ENCODE data around the gene WWOX.
"Not testable (repeated sequence)": the region's sequence is repeated elsewhere in the genome, so short reads cannot be mapped to it uniquely, and the experiment has no call there.

Gene WWOX

GRCh38 chr16:78576941-78577340 lies 477.5 kb downstream of the WWOX start:
- no peak for DNase-seq (ENCODE audit: low read depth)

GRCh38 chr16:78577630-78578029 lies 478.2 kb downstream of the WWOX start:
- DNase-seq (ENCODE audit: low read depth), result no peak

DNA sequence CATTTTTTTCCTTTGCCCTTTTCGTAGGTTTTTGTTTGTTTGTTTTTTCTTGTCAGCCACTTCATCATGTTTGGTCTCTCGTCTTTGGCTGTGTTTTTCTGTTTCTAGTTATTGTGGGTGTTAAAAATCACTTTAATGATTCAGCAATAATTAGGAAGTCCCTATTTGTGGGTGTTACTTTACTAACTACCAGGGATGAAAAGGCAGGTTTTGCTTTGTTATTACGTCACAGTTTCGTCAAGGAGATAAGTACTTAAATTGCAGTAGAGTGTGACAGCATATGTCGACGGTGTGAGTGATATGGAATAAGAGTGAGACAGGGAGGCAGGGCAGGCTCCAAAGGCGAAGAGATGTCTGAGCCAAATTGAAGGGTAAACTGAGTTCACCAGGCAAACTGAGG lies 479.6 kb downstream of the WWOX start:
- DNase-seq (ENCODE audit: low read depth), result no peak

- DNase-seq (ENCODE audit: low read depth), result no peak
Measured at GRCh38 chr16:78583441-78583840, 484.0 kb downstream of the WWOX start.

DNA sequence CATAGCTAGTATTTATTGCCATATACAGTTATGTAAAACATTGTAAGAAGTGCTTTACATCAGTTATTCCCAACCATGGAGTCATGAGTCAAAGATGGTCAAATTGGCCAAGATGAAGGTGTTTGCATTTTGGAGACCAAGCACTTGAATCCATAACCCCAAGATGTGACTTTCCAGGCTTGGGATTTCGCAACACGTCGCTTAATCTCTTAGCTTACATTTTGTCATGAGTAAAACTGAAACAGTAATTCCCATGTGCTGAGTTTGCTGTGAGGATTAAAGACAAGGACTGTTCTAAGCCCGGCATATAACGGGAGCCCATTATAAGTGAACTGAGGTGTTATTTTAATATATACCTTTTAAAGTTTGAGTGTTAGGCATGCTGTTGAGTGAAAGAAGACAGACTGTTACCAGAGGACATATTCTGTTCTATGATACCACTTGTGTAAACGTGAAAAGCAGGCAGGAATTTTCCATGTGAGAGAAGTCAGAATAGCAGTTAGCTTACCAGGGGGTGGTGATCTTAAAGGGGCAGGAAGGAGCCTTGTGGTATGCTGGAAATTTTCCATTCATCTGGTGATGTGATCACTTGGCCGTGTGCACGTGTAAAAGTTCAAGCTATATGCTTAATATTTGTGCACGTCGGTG lies 484.9 kb downstream of the WWOX start:
- no peak for DNase-seq (ENCODE audit: low read depth)

- no peak for DNase-seq (ENCODE audit: low read depth)
Measured at GRCh38 chr16:78584991-78585390, 485.5 kb downstream of the WWOX start.

DNA sequence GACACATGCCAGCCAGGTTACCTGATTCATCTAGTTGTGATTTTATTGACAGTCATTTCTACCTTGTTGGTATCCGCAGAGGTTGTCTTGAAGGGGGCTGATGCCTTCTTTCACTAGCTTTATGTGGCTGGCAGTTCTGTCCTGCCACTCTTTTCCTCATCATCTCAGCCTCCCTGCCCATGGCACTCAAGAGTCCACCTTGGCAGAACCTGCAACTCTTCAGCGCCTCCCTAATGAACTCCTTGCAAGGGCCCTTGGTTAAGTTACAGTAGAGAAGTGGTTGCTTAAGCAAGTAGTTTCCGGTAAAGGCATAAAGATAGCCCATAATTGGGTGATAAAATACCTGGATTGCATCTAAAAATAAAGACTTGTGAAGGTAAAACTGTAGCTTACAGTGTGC lies 489.9 kb downstream of the WWOX start:
- no peak for DNase-seq (ENCODE audit: low read depth)

DNA sequence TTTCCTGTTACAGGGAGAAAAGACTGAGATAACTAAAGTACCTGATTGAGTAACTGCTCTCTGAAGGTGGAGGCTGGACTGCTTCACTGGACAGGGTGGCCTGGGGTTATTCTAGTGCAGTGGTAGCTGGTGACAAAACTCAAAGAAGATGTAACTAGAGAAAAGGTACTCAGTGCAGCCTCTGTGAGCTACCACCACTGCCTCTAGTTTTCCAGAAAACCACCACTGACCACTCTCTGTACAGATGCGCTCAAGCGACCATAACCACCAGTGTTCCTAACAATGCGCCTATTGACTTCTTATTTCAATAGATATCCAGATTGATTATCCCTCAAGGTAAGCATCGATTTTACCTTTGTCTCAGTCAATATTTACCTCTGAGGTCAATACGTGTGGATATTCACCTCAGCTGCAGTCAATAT lies 492.2 kb downstream of the WWOX start:
- DNase-seq (ENCODE audit: low read depth), result no peak

DNA sequence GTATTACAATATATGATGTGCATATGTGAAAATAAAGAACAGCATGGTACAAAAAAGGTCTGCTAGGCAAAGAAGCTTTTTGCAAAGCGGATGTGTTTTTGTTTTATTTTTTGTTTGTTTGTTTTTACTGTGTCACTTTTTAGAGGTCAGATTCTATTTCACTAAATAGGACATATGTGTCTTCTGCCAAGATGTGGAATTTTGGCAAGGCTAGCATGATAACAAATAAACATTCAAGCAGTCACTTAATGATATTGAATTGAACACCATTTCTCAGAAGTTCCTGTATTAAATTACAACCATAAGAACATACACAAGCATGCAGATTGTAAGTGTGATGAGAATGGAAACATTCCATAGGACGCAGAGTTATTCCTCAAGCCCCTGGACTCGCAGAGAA lies 492.7 kb downstream of the WWOX start:
- DNase-seq (ENCODE audit: low read depth), result no peak

DNA sequence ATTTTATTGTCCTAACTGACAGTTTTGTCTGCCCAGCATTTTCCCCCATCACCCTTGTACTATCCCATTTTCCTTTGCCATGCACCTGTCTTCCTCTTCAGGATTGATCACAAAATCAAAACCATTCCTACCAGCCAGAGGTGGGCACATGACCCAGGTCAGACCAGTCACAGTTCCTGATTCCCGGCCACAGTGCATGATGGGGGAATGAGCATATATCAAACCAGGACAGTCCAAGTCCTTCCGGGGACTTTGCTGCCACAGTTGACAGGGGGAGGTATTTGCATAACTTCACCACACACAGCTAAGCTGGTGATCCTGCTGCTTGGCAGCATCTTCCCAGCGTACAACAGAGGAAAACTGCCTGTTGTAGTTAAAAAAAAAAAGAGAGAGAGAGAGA lies 493.9 kb downstream of the WWOX start:
- no peak for DNase-seq (ENCODE audit: low read depth)

DNA sequence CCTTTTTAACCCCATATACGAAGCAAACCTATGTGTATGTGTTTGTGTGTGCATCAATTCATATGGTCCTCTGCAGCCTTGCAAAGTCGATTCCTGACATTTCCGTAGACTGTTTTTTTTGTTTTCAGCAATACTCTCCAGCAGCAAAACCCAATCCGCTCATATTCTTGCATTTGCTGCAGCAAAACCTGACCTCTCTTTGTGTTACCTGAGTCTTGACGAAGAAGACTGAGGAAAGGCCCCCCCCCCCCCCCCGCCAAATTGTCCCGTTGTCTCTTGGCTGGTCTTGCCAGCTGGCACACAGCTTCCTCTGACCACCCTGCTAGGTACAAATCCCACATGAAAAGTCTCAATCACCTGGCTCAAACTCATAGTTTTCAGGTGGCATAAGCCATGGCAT lies 494.7 kb downstream of the WWOX start:
- DNase-seq (ENCODE audit: low read depth), result no peak

DNA sequence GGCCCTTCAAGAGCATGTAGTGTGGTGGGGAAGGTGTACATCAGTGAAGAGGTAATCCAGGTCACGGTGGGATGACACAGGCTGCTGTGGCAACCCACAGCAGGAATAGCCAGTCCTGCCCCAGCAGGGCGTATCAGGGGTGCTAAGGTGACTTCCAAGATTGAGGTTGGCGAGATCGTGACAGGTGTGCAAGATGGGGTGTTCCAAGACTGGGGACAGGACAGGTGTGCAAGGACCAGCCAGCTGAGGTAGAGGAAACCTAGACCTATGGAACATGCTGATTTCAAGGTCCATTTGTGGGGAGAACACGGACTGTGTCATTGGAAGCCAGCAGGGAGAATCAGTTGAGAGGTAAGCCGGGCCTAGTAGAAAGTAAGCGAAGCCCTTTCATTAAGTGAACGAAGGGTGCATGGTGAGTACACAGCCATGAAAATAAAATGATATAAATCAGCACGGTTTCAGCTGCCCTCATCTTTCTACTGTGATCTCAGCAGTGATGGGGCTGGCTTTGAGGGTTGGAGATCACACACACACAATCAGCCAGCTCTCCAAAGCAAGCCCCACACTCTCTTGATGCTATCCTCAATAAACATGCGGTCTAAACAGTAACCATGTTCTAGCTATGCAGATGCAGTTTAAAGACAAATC lies 497.0 kb downstream of the WWOX start:
- no peak for DNase-seq (ENCODE audit: low read depth)

GRCh38 chr16:78596996-78597422 lies 497.6 kb downstream of the WWOX start:
- DNase-seq (ENCODE audit: low read depth), result no peak

DNA sequence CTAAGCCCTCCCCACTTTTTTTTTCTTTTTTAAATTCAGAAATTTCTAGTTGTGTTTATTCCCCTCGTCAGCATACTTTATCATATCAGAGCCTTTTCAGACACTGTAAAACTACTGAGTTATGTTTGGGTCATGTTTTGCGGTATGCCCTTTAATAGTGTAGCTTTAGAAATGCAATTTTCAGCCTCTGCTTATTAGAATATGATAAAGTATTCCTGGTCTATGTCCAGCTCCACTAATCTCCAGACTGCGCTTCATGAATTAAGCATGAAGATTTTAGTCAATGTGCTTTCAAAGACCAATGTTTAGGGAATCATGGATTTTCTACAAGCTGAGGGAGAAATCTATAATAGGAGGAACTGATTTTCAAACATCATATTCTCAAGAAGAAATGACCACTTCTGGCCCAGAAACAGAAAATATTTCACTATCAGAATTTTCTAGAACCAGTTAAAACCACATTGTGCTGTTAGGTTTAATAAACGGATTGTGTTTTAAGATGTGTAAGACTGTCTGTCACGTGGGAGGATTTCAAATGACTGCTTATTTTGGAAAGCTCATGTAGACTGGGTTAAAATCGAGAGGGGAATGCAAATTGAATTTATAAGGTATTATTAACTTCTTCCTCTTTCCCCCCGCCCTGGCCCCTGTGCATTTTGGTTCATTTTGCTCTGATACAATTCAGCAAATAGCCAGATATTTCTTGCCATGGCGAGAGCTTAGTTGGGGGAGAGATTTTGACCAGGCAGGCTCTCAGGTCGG lies 498.5 kb downstream of the WWOX start:
- no peak for DNase-seq (ENCODE audit: low read depth)

DNA sequence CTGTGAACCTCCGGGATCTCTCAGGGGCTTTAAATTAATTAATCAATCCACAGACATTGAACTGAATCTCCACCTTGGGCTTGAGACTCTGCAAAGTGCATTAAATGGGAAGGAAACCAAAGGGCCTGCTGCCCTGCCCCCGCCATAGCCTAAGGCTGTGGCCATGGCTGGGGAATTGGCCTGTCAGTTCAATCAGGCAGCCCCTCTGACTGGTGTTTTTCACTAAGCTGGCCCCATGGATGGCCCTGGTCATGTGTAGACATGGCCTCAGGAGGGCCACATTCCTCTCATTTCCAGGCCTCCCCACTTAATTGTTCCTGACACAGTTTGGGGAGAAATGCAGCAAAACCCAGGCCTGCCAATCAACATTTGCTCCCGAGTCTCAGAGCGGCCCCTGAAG lies 499.8 kb downstream of the WWOX start:
- DNase-seq (ENCODE audit: low read depth), result no peak

DNA sequence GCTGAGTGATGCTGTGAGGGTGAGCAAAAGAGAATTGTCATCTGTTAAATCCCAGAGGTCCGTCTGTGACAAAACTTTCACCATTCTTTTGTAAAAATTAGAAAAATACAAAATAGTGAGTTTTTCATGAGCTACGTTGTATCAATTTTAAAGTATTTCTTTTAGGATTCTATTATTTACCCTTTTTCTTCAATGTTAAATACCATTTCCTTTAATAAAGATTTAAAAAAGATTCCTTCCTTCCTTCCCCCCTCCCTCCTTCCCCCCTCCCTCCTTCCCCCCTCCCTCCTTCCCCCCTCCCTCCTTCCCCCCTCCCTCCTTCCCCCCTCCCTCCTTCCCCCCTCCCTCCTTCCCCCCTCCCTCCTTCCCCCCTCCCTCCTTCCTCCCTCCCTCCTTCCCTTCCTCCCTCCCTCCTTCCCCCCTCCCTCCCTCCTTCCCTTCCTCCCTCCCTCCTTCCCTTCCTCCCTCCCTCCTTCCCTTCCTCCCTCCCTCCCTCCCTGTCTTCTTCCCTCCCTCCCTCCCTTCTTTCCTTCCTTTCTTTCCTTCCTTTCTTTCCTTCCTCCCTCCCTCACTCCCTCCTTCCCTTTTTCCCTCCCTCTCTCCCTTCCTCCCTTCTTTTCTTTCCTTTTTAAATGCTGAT lies 505.1 kb downstream of the WWOX start:
- not testable (repeated sequence) for DNase-seq (ENCODE audit: low read depth)

GRCh38 chr16:78605548-78606101 lies 506.2 kb downstream of the WWOX start:
- DNase-seq (ENCODE audit: low read depth), result no peak

DNA sequence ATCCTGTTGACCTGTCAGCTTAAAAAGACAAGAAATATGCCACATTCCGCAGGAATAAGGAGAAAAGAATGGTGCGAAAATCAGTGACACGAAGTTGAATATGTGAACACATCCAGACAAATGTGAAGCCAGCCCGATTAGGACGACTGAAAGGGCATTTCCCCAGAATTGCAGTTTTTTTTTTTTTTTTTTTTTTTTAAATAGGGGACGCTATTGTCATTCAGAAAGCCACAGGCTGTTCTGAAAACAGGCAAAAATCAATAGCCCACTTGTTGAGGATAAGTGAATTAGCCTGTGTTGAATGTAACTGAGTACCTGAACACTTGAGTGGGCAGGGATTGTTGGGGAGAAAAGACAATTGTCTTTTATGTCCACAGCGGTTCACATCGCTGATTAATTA lies 507.1 kb downstream of the WWOX start:
- DNase-seq (ENCODE audit: low read depth), result no peak

DNA sequence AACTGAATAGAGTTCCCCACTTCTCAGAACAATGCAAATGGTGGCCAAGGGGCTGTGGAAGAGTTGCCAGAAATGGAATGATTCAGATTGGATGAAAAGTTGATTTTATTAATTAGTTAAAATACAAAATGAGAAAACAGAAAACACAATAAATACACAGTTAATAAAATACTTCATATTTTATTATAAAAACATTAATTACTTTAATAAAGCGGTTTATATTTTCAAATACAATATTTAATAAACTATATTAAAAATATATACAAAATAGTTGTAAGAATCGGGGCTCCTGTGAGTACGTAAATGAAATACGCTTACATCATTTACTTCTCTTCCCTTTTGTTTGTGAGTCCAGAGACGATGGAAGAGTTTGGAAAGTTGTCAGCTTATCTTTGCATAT lies 507.6 kb downstream of the WWOX start:
- DNase-seq (ENCODE audit: low read depth), result no peak

GRCh38 chr16:78607465-78607864 lies 508.0 kb downstream of the WWOX start:
- DNase-seq (ENCODE audit: low read depth), result no peak

DNA sequence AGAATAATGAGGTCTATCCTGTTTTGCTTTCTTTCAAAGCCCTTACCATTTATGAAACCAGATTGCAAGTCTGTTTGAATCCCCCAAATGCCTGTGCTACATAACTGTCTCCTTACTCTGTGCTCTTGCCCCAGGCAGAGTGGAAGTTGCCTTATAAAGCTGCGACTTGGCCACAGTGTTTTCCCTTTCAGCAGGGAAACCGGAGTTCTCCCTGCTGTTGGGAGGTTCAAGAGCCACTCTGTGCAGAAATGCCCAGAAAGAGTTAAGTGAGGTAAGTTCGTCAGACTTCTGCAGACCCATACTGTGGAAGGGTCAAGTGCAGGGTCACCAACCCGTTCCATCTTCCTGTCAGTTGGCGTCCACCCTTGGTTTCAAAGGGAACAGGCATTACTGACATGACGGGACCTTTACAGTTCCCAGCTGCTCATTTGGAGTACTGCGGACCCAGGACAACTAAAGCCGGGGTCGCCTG lies 508.9 kb downstream of the WWOX start:
- DNase-seq (ENCODE audit: low read depth), result no peak

Data from T-helper 22 cell (primary cell).